Cardiac muscle cell (in vitro differentiated cells and primary cell): ENCODE results near the gene PTPN20. TPM values are rescaled to one million over a fixed set of nuclear protein-coding genes. Genes with fewer than 3 reads are reported as not detected.
A peak's percentile ranks its signal among the peaks of the same experiment; 100 is the strongest.

Experiments used
- DNase-seq, 2 donors: peaks; one replicate each; pipeline versions ENCODE4 v3.0.0 to v3.0.0-alpha.2; 2010 to 2017; ENCODE audit warnings: low read depth in 1 of 2, low spot score in 1 of 2
- H3K27ac ChIP-seq: fragments of 200-600 bp; sonication (generic); 2 replicates; pipeline ENCODE4 v1.5.1; 2016
- H3K27me3 ChIP-seq: fragments of 200-600 bp; sonication (generic); 2 replicates; pipeline ENCODE4 v1.6.0; 2016; ENCODE audit warnings: control low read depth
- H3K36me3 ChIP-seq: fragments of 200-600 bp; sonication (generic); 2 replicates; pipeline ENCODE4 v1.5.1; 2016; ENCODE audit warnings: control low read depth
- H3K4me1 ChIP-seq: fragments of 200-600 bp; sonication (generic); 2 replicates; pipeline ENCODE4 v1.8.1; 2017; ENCODE audit warnings: low read depth, mild to moderate bottlenecking, mixed run types
- H3K4me3 ChIP-seq: fragments of 200-600 bp; sonication (generic); 2 replicates; pipeline ENCODE4 v1.5.1; 2016; ENCODE audit warnings: mild to moderate bottlenecking
- H3K9me3 ChIP-seq: fragments of 200-600 bp; sonication (generic); 2 replicates; pipeline ENCODE4 v1.5.1; 2017; ENCODE audit warnings: low read depth, mild to moderate bottlenecking, control low read depth
- polyA plus RNA-seq: library from polyadenylated mRNA; unstranded; fragments of >200 nt; fragmentation: Nextera tagmentation; extraction: Ambion mirVana; gene quantifications from 2 replicates; pipeline ENCODE4 v1.2.1, GENCODE V29; 2016
- total RNA-seq: library from RNA; depleted of rRNA; stranded (reverse); fragments of >200 nt; gene quantifications from 2 replicates; pipeline ENCODE4 v1.2.3, GENCODE V29; 2016
- TF ChIP-seq, protein P1 (sequence below): IDR thresholded peaks from 2 replicates; pipeline ENCODE4 v1.5.1; 2012; ENCODE audit warnings: low read depth, mild to moderate bottlenecking, low read length

Gene PTPN20
- total and polyA plus RNA-seq, 2 experiments from 2014 or later = 0.42 to 0.62 TPM

DNA sequence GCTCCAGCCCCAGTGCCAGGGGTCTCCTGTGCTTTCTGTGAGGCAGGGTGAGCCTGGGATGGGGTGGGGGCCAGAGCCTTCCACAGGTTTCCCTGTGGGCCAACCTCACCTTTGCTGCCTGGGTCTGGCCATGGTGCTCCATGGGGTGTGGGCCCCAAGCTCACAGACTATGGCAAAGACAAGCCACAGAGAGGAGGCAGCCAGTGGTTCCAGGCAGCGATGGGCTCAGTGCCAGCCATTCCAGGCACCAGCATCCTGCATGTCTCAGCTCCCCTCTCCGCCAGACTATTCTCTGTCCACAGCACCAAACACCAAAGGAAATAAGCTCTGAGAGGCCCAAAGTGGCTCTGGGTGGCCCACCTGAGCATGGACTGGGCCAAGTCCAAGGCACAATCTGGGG, 133.5 kb downstream of the PTPN20 start:
- no peaks in the 10 kb centered on the region for H3K36me3 ChIP-seq
- no peak overlapping the region for H3K27ac ChIP-seq
- DNase-seq = no peak
- no peaks in the 10 kb centered on the region for H3K27me3 ChIP-seq
- TF ChIP-seq, protein P1, sequence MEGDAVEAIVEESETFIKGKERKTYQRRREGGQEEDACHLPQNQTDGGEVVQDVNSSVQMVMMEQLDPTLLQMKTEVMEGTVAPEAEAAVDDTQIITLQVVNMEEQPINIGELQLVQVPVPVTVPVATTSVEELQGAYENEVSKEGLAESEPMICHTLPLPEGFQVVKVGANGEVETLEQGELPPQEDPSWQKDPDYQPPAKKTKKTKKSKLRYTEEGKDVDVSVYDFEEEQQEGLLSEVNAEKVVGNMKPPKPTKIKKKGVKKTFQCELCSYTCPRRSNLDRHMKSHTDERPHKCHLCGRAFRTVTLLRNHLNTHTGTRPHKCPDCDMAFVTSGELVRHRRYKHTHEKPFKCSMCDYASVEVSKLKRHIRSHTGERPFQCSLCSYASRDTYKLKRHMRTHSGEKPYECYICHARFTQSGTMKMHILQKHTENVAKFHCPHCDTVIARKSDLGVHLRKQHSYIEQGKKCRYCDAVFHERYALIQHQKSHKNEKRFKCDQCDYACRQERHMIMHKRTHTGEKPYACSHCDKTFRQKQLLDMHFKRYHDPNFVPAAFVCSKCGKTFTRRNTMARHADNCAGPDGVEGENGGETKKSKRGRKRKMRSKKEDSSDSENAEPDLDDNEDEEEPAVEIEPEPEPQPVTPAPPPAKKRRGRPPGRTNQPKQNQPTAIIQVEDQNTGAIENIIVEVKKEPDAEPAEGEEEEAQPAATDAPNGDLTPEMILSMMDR = no peak
- H3K4me1 ChIP-seq = peaks cover 2% of the 10 kb centered on the region
- H3K9me3 ChIP-seq = no peaks in the 10 kb centered on the region
- no peak overlapping the region for H3K4me3 ChIP-seq

DNA sequence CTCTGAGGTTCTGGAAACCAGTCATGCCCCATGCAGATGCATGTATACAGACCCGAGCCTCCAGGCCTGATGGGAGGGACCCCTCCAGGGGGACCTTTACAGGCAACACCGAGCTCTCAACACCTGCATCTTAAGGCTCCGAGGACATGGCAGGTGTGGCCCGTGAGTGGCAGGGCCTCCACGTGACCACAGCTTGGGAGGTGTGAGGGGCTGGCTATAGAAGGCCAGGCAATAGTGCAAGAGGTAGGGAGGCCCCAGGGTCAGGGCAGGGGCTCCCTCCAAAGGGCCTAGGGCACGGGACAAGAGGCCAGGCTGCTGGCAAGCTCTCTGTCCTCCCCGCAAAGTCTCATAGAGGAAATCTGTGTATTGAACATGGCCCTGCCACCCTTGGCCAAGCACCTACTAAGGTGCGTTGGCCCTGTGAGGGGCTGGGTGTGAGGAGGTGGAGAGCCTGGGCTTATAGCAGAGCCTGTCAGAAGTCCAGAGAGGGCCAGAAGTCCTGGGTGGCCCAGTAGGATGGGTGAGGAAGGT, 134.2 kb downstream of the PTPN20 start:
- Histone ChIP-seq H3K27me3 (no peaks in the 10 kb centered on the region), H3K4me3 (no peak overlapping the region), H3K27ac (no peak overlapping the region), H3K36me3 (no peaks in the 10 kb centered on the region), H3K9me3 (no peaks in the 10 kb centered on the region), H3K4me1 (no peaks in the 10 kb centered on the region)
- TF ChIP-seq, protein P1 = no peak
- no peak for DNase-seq

DNA sequence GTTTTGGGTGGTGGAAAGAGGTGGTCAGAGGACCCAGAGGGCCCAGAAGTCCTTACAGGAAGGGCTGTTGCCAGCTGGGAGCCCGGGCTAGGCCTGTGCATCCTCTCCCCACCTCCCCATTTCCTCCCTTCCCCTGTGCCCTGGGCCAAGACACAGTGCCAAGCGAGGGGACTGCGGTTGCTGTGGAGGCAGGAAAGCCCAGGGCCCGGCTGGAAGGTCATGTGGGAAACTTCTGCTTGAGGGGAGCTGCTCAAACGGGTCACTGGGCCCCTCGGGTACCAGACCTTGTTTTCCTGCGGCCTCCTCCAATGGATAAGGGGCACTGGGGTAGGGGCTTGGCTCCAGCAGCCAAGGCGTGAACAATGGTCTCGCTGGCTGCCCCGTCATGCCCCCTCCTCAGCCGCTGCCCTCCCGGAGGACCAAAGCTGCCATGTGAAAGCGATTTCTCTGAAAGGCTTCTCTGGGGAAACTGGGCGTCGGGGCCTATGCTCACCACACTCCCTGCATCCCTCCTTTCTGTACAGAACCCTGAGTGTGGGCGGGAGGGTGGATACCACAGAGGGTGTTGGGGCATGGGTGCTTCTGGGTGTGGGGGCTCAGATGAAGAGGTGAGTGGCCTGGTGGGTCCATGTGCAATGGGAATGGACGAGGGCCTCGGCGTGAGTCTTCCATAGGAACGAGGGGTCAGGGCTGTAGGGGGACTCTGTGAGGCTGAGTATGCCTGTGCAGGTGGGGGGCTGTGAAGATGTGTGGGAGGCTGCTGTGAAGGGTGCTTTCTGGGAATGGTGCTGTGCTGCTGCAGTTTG, 135.3 kb downstream of the PTPN20 start:
- no peaks in the 10 kb centered on the region for H3K36me3 ChIP-seq
- TF ChIP-seq, protein P1 = no peak

DNA sequence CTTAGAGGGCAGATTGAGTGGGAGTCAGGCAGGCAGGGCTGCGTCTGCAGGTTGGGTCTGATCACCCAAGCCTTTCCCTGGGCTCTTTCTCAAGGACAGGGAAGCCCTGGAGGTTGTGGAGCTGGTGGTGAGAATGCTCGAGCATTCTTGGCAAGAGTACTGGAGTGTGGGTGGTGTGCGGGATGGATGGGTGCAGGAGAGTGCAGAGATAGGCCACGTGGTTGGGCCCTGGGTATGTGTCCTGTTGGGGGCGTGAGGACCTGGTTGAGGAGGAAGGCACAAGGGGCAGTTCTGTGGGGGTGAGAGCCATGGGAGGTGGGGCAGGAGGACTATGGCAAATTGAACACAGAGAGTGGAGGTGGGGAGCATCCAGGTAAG, 135.9 kb downstream of the PTPN20 start:
- no peaks in the 10 kb centered on the region for H3K4me1 ChIP-seq
- TF ChIP-seq, protein P1 = no peak
- no peak overlapping the region for H3K27ac ChIP-seq
- H3K36me3 ChIP-seq = no peaks in the 10 kb centered on the region
- no peaks in the 10 kb centered on the region for H3K27me3 ChIP-seq
- no peaks in the 10 kb centered on the region for H3K9me3 ChIP-seq
- no peak overlapping the region for H3K4me3 ChIP-seq
- DNase-seq = no peak

More for the DNA sequence above, 135.3 kb downstream of the PTPN20 start:
- Histone ChIP-seq H3K4me3 (no peak overlapping the region), H3K27me3 (no peaks in the 10 kb centered on the region), H3K9me3 (no peaks in the 10 kb centered on the region), H3K27ac (no peak overlapping the region), H3K4me1 (no peaks in the 10 kb centered on the region)
- DNase-seq = no peak

DNA sequence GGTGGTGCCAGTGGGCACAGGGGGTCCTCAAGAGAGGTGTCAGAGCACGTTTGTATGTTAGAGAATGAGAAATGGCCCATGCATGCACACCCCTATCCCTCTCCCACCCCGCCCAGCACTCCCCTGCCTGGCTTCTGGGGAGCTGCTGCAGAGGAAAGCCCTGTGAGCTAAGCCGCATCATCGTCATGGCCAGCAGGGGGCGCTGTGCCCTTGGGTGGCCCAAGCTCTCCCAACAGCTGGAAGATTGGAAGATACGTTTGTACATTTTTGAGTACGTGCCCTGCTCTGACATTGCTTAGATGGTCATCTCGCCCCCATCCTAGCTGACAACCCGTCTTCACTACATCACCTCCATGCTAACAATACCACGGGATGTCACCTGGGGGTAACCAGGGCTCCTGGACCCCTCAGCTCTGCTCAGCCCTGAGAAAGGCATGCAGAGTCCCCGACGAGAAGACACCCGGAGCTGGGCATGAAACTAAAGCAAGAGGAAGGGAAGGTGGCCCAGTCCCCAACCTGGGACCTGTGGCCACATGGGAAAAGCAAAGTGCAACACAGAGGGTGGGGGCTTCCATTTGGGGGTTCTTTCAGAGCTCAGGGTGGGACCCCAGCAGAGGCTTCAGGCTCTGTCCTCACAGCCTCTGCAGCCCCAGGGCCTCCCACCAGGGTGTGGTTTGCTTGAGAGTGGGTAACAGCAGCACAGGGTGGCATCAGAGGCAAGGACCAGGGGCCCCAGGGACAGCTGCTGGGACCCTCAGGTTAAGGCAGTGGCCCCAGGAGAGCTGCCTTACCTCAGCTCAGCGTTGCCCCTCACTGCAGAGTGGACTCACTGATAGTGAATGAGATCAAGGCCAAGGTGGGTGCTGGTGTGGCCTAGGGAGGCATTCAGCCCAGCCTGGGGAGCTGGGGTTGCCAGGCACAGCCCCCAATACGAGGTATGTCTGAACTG, 136.6 kb downstream of the PTPN20 start:
- Histone ChIP-seq H3K27ac (no peak overlapping the region), H3K27me3 (no peaks in the 10 kb centered on the region), H3K9me3 (no peaks in the 10 kb centered on the region), H3K36me3 (no peaks in the 10 kb centered on the region), H3K4me1 (no peaks in the 10 kb centered on the region), H3K4me3 (no peak overlapping the region)
- TF ChIP-seq, protein P1 = peak; percentile 86
- peak; percentile 88 to 89 for DNase-seq
